Activated gamma-delta T cell (primary cell): Measurements from ENCODE around the gene PTPRG.

ENCODE experiments used
- DNase-seq: peaks from one replicate; lab custom pipeline; 2025; lab: John Stamatoyannopoulos, UW

Gene PTPRG

GRCh38 chr3:62229908-62230307, 668.5 kb downstream of the PTPRG start:
- no peak for DNase-seq

GRCh38 chr3:62233065-62233464, 671.7 kb downstream of the PTPRG start:
- no peak for DNase-seq

GRCh38 chr3:62236016-62236415, 674.6 kb downstream of the PTPRG start:
- DNase-seq, result no peak

- no peak for DNase-seq
These were observed 676.0 kb downstream of the PTPRG start for GRCh38 chr3:62237286-62237948.

- DNase-seq, result no peak
These were observed 676.6 kb downstream of the PTPRG start for GRCh38 chr3:62238003-62238402.

- no peak for DNase-seq
These were observed 677.1 kb downstream of the PTPRG start for GRCh38 chr3:62238431-62238830.

GRCh38 chr3:62241279-62241678, 679.9 kb downstream of the PTPRG start:
- DNase-seq, result no peak

- DNase-seq, result no peak
These were observed 681.6 kb downstream of the PTPRG start for GRCh38 chr3:62242831-62243509.

GRCh38 chr3:62246094-62246493, 684.7 kb downstream of the PTPRG start:
- DNase-seq, result no peak

GRCh38 chr3:62246985-62247384, 685.6 kb downstream of the PTPRG start:
- no peak for DNase-seq

GRCh38 chr3:62248734-62249483, 687.5 kb downstream of the PTPRG start:
- no peak for DNase-seq

- DNase-seq, result no peak
These were observed 688.1 kb downstream of the PTPRG start for GRCh38 chr3:62249484-62249776.

GRCh38 chr3:62249855-62250543, 688.6 kb downstream of the PTPRG start:
- no peak for DNase-seq

- no peak for DNase-seq
These were observed 691.2 kb downstream of the PTPRG start for GRCh38 chr3:62252438-62253157.

GRCh38 chr3:62253971-62254370, 692.6 kb downstream of the PTPRG start:
- DNase-seq, result no peak

GRCh38 chr3:62255758-62256157, 694.4 kb downstream of the PTPRG start:
- no peak for DNase-seq

- DNase-seq, result no peak
These were observed 698.6 kb downstream of the PTPRG start for GRCh38 chr3:62259924-62260323.

- no peak for DNase-seq
These were observed 699.3 kb downstream of the PTPRG start for GRCh38 chr3:62260655-62261054.

GRCh38 chr3:62261121-62261520, 699.8 kb downstream of the PTPRG start:
- no peak for DNase-seq

- no peak for DNase-seq
These were observed 700.4 kb downstream of the PTPRG start for GRCh38 chr3:62261736-62262135.

- DNase-seq, result no peak
These were observed 704.2 kb downstream of the PTPRG start for GRCh38 chr3:62265528-62265927.
